SK-N-SH (cell line): ENCODE data around the gene PSG1.
"Not testable (repeated sequence)": the region's sequence is repeated elsewhere in the genome, so short reads cannot be mapped to it uniquely, and the experiment has no call there.

Experiments used
- CTCF ChIP-seq: fragments of 200-600 bp; sonication (generic); IDR thresholded peaks from 2 replicates; pipeline ENCODE4 v1.6.1; 2017; ENCODE audit warnings: antibody characterized with exemption, mild to moderate bottlenecking, moderate library complexity
- EP300 ChIP-seq, 2 experiments: IDR thresholded peaks; 2 replicates each; pipeline versions ENCODE4 v1.4.0 to v1.6.1; 2012; ENCODE audit warnings: borderline replicate concordance in 1 of 2, low read depth in 1 of 2, low read length in 1 of 2
- NFIC ChIP-seq: IDR thresholded peaks from 2 replicates; pipeline ENCODE4 v1.4.0; 2012; ENCODE audit warnings: borderline replicate concordance
- POLR2AphosphoS5 ChIP-seq: IDR thresholded peaks from 2 replicates; pipeline ENCODE4 v1.6.1; 2012; ENCODE audit warnings: low read depth, low read length
- REST ChIP-seq: IDR thresholded peaks from 2 replicates; pipeline ENCODE4 v1.6.1; 2012; ENCODE audit warnings: mild to moderate bottlenecking, low read depth, low read length, moderate library complexity
- SMC3 ChIP-seq: IDR thresholded peaks from 2 replicates; pipeline ENCODE4 v1.6.1; 2012; ENCODE audit warnings: low read depth, low read length, improper control_type of control experiment
- TCF12 ChIP-seq: IDR thresholded peaks from 2 replicates; pipeline ENCODE4 v1.4.0; 2012
- USF1 ChIP-seq: IDR thresholded peaks from 2 replicates; pipeline ENCODE4 v1.4.0; 2012; ENCODE audit warnings: low read depth, borderline replicate concordance

- TF ChIP-seq EP300 (IDR thresholded peaks at IDR 0.05; ENCODE audit: borderline replicate concordance in 1 of 2, low read depth in 1 of 2, low read length in 1 of 2) (peak in 1 of 2 experiments; percentile 60; a peak in 1 of 4 replicates), TCF12 (peak; percentile 60), NFIC (0 out of 2 replicates have a peak, but pooled peaks have one; percentile 13)
- TF ChIP-seq CTCF, USF1, POLR2AphosphoS5, SMC3, REST: not testable (repeated sequence)
Measured at GRCh38 chr19:42819960-42820650, 59.4 kb downstream of the PSG1 start.
